SIG-M5 treated with dmso at 0.1 percent for 504 hours (cell line): ENCODE data around the gene ZBTB20.
"Not testable (repeated sequence)": the region's sequence is repeated elsewhere in the genome, so short reads cannot be mapped to it uniquely, and the experiment has no call there.

Experiments used
- DNase-seq: peaks from one replicate; lab custom pipeline; 2025; ENCODE audit not compliant: unreplicated experiment; lab: John Stamatoyannopoulos, UW

The ZBTB20 gene

DNA sequence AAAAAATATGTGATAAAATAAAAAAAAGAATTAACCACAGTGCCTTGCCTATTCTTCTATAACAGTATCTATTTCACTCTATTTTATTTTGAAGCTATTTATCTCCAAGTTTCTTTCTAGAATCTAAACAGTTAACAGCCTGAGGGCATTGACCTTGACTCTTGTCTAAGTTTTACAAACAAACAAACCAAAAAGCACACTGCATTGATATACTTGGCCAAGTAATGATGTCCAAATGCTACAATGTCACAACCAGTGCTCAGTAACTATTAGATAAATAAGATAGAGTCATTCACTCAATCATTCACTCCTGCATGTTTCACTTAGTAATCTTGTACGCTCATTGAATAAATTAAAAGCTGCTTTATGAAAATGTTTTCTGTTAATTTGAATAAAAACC, 466.8 kb downstream of the ZBTB20 start:
- no peak for DNase-seq

GRCh38 chr3:114679773-114680172, 467.3 kb downstream of the ZBTB20 start:
- not testable (repeated sequence) for DNase-seq

DNA sequence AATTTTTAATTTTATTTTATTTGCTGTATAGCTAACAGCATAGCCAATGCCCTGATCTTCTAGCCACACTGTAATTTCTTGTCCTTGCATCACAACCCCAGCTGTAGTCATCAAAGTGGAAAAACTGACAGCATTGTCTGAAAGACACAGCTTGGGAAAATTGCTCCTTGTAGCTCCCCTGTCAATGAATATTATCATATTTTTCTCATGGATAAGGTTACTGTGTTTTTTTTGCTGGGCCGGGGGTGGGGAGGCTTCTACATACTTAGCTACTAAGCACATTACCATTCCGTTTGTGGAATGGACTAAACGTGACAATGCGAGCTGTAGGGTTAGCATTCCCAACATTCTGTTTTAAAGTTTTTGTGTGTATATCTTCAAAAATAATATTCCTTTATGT, 472.0 kb downstream of the ZBTB20 start:
- no peak for DNase-seq

GRCh38 chr3:114674036-114674435, 473.1 kb downstream of the ZBTB20 start:
- no peak for DNase-seq

DNA sequence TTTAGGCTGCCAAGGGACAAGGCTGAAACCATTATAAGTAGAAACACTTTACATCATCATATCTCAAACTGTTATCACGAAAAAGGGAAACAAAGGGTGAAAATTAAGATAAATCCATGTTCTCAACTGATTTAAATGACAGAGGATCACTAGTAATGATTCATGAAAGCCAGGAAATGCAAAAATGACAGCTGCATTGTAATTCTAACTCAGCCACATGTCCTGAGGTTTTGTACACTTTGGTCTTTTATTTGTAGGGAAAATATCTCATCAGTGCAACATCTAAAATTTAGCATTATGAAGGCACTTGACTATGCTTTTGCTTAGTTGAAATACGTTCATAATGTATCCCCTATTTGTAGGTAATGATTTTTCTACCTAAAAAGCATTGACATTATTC, 473.6 kb downstream of the ZBTB20 start:
- DNase-seq = no peak

- DNase-seq = no peak
Observed at GRCh38 chr3:114672692-114673447, 474.2 kb downstream of the ZBTB20 start.

- DNase-seq = no peak
Observed at GRCh38 chr3:114671741-114672510, 475.2 kb downstream of the ZBTB20 start.

DNA sequence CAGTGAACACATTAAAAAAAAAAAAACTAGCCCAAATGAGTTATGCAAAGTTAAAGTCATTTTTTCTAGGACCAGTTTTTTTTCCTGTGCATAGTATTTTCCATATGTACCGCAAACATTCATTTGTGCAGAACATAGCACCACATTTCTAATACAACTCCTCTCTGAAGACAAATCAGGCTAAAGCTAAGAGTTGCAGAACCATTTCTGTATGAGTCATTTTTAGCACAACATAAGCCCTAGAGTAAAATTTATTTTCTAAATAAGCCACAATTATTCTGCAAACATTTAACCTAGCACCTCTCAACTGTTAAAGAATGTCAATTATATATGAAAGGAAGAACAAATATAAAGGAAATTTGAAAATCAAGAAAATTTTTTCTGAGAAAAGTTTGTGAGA, 477.5 kb downstream of the ZBTB20 start:
- no peak for DNase-seq

GRCh38 chr3:114668099-114668498, 479.0 kb downstream of the ZBTB20 start:
- DNase-seq = no peak

DNA sequence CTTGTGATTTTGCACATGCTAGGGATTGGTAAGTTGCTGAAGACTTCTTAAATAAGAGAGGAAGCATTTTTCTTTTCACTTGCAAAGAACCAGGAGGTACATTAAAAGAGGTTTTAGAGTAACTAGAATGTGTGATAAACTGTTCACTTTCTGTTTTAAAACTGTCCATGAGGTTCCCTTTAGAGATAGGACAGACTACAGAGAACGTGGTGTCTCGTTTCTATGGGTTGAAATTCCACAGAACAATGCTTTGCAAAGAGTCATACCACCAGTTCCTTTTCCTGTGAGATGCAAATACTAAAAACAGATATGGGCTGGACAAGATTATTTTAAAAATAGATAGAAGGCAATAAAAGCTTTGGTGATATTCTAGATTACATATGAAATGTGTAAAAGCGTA, 480.5 kb downstream of the ZBTB20 start:
- no peak for DNase-seq

- no peak for DNase-seq
Observed at GRCh38 chr3:114664006-114664405, 483.1 kb downstream of the ZBTB20 start.

- DNase-seq = no peak
Observed at GRCh38 chr3:114660808-114661207, 486.3 kb downstream of the ZBTB20 start.

DNA sequence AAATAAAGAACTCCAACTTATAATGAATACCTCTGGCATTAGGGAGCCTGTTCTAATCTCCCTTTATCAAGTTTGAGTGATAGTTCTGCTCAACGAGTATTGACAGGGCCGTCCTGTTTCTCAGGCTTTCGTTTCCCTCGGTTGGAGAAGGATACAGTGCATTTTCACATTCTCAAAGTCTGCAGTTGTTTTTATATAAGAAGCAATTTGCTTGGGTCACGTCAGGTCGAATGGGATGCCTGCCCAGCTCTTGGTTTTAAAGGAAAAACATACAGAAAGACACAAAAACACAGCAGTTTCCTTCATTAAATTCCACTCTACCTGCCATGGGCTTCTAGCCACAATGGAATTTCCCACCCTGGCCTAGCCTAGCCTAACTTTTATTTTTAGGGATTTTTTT, 487.0 kb downstream of the ZBTB20 start:
- DNase-seq = no peak

GRCh38 chr3:114659109-114660061, 487.7 kb downstream of the ZBTB20 start:
- no peak for DNase-seq

- DNase-seq = no peak
Observed at GRCh38 chr3:114651555-114651954, 495.5 kb downstream of the ZBTB20 start.

- DNase-seq = no peak
Observed at GRCh38 chr3:114650808-114651207, 496.3 kb downstream of the ZBTB20 start.

GRCh38 chr3:114649331-114649730, 497.8 kb downstream of the ZBTB20 start:
- no peak for DNase-seq

DNA sequence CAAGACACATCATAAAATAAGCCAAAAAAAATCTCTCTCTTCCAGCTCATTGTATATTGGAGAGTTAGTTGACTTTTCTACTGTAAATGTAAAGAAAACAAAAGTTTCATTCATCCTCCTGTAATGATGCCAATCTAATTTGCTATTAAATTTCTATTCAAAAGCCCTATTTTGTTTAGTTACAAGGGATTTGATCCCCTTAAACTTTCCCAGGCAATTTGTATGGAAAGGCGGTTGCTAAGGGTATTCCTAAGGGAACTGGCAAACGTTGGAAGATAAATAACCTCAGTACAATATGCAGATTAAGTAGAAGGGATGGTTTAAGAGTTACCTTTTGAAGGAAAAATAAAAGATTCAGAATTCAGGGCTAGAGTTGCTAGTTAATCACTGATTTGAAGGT, 500.6 kb downstream of the ZBTB20 start:
- DNase-seq = no peak

DNA sequence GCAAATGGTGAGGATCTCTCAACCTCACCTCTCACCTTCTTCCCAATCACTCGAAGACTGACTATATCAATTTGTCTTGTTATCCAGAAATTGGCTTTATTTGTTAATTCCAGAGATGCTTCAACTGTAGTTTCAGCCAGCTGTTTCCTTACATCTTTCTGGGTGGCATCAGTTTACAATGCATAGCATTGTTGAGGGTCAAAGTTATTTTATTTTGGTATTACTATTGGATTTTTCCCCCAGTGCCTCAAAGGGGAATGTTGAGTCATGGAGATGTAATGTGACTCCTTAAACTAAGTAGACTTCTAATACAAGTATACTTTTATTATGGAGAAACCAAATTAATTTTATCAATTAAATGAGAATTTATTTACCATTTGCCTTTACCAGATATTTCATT, 501.7 kb downstream of the ZBTB20 start:
- DNase-seq = no peak

DNA sequence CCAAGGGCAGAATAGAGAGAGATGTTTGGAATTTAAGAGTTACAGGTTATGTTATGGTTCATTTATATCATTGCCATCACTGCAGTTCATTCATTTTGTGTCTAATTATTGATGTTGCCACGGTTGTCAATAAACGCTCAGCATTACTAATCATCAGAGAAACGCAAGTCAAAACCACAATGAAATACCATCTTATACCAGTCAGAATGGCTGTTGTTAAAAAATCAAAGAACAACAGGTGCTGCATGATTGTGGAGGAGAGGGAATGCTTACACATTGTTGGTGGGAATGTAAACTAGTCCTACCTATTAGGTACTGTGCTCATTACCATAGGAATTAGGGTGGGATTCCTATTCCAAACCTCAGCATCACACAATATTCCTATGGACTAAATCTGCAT, 502.7 kb downstream of the ZBTB20 start:
- DNase-seq = no peak

- no peak for DNase-seq
Observed at GRCh38 chr3:114642951-114643741, 503.9 kb downstream of the ZBTB20 start.
